GM18520 (cell line): ENCODE measurements around the gene FILIP1.

Experiments used
- ATAC-seq: cut with Tn5 transposase; IDR thresholded peaks from one replicate; pipeline ENCODE4 v1.9.1; 2021; ENCODE audit not compliant: unreplicated experiment

Gene FILIP1

GRCh38 chr6:75492386-75493153 lies 1.0 kb downstream of the FILIP1 start:
- peak; percentile 24 for ATAC-seq

DNA sequence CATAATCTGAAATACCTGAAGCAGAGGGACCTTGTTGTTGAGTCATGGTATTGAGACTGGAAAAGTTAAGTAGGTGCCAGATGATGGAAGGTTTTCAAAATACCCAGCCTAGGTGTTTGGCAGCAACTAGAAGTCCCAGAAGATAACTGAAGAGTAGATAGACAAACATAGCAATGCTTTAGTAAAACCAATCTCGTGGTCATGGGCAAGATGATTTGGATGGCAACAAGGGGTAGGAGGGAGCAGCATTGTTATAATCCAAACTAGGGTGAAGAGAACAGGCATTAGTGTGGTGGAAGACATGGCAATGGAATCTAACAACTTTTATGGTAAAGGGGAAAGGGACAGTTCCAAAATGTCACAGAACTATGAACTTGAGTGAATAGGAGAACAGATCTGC lies 2.3 kb downstream of the FILIP1 start:
- ATAC-seq = no peak

DNA sequence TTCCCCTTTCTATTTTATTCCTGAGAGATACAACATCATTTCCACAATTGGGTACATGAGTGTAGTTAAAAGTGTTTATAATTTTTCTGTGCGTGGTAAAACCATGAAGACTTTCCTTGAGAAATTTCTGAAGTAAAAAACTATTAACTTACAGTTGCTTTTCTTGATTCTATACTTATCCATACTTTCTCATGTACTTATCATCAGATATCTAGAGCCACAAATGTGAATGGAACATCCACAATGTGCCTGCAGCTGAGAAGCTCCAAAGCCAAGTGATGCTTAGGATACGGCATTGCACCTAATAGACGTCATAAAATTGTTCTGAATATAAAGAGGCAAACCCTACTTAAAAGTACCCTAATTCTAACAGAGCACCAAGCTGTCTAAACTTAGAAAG lies 2.9 kb downstream of the FILIP1 start:
- ATAC-seq = no peak

GRCh38 chr6:75489025-75489424 lies 4.6 kb downstream of the FILIP1 start:
- no peak for ATAC-seq

DNA sequence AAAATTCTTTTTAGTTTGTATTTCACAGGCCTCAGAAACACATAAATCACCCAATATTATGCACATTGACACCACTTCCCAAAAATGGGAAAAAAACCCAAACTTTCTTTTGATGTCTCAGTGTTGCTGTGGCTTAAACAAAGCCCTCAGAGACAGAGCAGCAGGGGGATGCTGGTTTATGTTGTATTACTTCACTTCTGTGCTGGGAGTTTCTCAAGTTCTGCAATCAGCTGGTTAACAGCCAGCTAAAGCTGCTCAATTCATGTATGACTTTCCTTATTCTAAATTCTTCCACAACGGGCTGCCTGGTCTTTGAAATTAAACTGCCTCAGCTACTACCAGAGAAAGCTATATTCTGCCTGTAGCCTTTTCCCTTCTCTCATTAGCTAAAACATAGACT lies 5.6 kb downstream of the FILIP1 start:
- ATAC-seq = no peak

DNA sequence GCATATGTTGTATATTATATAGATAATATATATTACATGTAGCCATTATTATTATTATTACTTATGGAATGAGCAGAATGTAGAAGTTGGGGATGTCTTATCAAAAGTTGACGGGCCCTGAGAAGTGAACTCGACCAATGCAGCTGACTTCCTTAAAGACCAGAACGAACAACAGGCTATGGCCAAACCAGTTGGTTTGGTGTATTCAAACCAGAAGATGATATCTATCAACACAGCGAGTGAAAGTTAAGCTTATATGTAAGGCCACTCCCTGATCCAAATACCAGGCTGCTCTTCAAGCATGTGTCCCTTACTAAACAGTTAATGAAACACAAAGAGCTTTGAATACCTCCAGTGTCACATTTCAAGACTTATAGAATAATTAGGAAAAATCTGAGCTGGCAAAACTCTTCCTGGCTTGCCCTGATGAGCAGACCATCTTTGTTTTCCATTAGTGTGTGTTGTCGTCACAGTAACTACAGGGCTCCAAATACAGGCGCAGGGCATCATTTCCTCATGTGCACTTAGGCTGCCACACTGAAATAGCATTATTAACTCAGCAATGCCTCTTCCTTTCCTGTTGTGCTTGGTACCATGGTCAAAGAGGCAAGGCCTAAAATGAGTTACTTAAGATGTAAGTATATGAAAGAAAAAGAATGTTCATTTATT lies 6.6 kb downstream of the FILIP1 start:
- ATAC-seq = no peak

DNA sequence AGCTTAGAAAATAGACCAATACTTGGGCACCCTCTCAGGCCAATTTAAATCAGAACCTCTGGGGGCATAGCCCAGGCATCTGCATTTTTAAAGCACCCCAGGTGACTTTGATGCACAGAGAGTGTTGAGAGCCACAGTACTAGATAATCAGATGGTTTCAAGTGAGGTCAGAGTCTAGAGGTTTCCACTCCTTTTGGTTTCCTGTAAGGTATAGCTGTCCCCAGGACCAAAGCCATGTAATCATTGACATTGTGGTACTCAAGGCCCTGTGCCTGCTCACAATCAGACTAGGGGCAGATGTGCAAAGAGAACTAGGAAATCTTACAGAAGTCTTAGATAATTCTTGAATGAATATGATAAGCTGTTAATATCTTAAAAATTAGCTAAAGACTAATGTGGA lies 9.1 kb downstream of the FILIP1 start:
- peak; percentile 79 for ATAC-seq

DNA sequence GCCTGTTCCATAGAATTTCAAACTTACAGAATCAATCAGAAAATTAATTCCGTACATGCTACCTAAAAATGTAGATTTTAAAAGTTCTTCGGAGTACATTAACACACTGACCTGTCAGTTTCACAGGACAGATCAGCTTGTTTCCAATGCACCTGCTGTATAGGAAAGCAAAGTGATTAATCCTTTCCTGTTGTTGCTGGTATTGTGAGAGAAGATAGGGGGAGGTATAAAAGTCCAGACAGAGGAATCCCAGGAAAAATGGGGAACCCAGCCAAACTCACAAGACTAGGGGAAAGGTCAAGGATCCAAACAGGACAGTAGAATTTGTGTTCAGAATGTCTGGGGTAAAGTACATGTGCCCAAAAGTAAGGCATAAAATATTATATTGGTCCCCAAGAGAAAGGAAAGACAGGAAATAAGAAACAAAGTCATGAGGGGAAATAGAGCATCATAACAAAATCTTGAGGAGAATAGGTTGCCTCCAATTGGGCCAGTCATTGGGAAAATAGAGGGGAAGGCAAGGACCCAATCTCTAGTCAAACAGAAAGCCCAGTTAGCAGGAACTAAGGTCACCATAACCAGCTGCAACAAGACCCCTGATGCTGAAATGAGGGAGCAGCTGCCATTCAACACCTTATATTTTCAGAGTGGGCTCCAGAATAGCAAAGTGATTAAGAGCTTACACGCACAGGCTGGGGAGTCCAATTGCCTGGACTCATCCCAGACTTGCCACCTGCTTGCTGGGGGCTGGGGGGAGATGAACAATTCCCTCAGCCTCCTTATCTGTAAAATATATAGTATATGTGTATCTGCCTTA lies 10.3 kb downstream of the FILIP1 start:
- ATAC-seq = no peak

- no peak for ATAC-seq
These were observed 11.5 kb downstream of the FILIP1 start for GRCh38 chr6:75481936-75482593.

GRCh38 chr6:75481394-75481793 lies 12.2 kb downstream of the FILIP1 start:
- ATAC-seq = no peak

- ATAC-seq = no peak
These were observed 13.2 kb downstream of the FILIP1 start for GRCh38 chr6:75480425-75480824.

DNA sequence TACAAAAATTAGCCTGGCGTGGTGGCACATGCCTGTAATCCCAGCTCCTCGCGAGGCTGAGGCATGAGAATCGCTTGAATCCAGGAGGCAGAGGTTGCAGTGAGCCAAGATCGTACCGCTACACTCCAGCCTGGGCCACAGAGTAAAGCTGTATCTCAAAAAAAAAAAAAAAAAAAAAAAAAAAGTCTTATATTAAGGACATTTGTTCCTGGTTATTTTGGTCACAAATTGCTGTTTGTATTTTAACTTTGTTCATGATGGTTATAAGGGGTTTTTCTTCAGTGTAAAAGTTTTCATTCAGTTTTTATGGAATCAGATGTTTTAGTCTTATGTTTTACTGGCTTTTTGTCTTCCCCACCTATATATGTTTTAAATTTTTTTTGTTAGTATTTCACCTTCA lies 13.9 kb downstream of the FILIP1 start:
- ATAC-seq = no peak

- ATAC-seq = no peak
These were observed 14.7 kb downstream of the FILIP1 start for GRCh38 chr6:75478929-75479328.

DNA sequence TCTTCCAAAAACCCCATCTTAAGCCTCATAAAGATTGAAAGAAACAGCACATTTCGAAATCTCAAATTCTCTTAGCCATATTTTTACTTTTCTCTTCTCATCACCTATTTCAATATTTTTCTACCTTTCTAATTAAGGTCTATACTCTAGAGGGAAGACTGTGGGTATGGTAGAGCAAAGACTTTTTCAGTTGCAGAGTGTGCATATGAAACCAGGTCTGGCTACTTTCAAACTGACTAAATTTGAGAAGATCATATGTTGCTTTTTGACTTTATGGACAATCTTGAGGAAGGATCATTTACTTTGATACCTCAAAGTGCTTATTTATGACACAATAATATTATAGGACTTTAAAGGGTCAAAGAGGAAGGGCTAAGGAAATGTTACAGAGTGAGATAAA lies 20.7 kb downstream of the FILIP1 start:
- peak; percentile 63 for ATAC-seq

DNA sequence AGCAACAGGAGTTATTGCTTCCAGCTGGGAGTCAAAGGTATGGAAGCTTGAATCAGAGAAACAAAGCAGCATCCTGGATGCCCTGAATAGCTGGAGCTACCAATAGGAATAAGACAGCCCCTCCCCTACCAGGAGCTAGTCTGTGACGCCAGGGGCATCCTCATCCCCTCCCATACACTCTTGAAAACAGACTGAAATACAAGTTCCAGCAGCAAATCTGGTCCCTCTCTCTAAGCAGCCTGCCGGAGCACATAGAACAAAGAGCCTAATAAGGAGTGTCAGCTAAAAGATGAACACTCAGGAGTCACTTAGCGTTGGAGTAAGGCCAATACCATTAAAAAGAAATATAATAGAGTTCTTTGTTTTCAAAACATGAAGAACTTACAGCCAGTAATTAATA lies 25.6 kb downstream of the FILIP1 start:
- ATAC-seq = no peak

DNA sequence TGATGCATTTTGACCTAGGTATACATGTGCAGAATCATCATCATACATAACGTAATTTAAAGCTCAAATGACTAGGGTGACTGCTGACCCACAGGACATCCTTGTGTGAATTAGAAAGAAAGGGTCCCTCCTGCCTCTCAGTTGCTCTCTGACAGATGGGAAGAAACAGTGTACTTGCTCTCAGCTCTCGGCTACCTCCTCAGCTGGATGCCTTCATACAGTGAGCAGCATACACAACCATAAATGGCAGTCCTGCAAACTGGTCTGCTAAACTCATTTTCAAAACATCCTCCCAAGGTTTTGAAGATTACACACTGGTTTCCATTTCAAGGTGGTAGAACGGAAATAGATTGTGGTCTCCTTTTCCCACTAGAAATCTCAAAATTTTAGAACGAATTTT lies 26.3 kb downstream of the FILIP1 start:
- no peak for ATAC-seq

DNA sequence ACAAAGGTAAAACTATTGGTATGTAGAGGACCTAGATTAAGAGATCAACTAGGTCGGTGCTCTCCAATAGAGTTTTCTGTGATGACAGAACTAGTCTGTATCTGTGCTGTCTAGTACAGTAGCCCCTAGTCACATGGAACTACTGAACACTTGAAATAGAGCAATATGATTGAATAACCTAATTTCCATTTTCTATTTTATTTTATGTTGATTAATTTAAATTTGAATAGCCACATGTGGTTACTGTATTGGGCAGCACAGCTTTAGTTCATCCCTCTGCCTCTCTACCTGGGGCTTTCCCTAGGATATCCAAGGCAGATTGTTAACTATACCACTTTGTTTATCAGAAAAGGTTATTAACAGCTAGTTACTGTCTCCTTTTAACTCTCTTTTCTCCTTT lies 27.0 kb downstream of the FILIP1 start:
- no peak for ATAC-seq

DNA sequence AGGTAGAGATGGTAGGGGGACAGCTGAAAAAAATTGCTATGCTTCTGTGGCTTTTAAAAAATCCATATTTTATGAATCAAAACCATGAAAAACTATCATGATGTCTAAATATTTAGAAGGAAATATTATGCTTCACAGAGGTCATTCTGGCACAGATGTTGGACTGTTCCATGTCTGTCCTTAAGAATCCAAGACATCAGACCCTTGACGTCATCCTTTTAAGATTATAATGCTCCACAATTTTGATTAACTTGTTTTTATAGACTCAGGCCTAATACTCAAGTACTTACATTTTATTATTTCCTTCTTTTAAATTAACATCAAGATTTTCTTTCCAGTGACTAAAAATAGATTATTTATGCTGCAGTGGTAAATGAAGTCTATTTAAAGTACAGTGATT lies 29.7 kb downstream of the FILIP1 start:
- ATAC-seq = no peak

- ATAC-seq = no peak
These were observed 30.5 kb downstream of the FILIP1 start for GRCh38 chr6:75463061-75463460.

GRCh38 chr6:75460681-75461080 lies 32.9 kb downstream of the FILIP1 start:
- no peak for ATAC-seq

DNA sequence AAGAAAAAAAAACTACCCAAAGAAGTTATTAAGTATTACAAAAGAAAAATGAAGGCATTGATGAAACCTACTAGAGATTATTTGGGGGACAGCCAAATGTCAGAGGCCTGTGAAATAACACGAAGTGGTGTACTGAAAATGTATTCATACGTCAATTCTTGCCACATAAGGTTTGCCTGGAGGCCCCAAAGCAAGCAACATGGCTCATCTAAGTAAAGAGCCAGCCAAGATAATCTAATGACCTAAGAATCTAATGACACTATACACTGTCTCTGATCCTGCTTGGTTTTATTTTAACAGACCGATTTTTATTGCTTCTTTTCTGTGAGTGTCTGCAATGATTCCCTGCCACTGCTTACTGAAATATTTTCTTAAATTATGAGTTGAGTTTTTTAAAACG lies 34.7 kb downstream of the FILIP1 start:
- no peak for ATAC-seq
